Fibroblast of lung (primary cell): Measurements from ENCODE around the gene ZNF211.

Experiments used
- CTCF ChIP-seq, 2 donors: IDR thresholded peaks in 1 of 2; conservative IDR thresholded peaks in 1 of 2; 1 replicate in 1 of 2; 2 replicates in 1 of 2; pipeline ENCODE4 v1.5.1; 2011 to 2012; ENCODE audit warnings: low read length in 2 of 2, control low read depth in 1 of 2, inconsistent platforms in 1 of 2, low read depth in 1 of 2, mild to moderate bottlenecking in 1 of 2
- EZH2 ChIP-seq: IDR thresholded peaks from 2 replicates; pipeline ENCODE4 v1.5.1; 2012; ENCODE audit warnings: low read length, control low read depth, mild to moderate bottlenecking; ENCODE audit errors: missing control alignments

DNA sequence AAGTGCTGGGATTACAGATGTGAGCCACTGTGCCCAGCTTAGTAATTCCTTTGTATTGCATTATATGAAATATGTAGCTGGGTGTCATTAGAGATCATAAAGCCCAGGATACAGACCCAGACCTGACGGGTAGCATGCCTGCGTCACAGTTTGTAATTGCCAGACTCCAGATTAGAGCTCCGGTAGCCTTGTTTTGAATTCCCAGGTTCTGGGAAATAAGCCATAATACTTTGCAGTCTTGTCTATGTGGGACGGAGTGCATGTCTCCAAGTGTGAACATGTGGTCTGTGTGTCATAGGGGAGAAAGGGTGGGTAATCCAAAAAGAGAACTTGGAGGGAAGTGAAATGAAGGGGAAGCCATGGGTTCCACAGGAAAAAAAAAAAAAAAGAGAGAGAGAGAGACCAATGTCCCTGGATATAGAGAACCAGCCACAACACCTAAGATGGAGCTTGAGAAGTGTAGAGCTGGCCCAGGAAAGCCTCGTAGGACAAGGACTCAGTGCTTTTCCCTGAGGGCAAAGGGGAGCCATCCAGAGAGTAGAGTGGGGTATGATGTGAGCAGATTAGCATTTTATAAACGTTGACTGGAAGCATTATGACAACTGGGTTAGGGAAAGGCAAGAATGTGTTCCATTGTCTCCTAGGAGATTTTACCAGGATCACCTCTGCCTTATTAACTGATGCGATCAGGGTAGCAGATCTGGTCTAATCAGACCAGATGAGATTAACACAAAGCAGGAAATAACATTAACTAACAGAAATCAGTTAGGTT is 38.3 kb downstream of the ZNF211 start:
- TF ChIP-seq CTCF (conservative IDR thresholded peaks at IDR 0.05 in 1 of 2, IDR thresholded peaks at IDR 0.05 in 1 of 2; ENCODE audit: low read depth in 1 of 2, low read length in 2 of 2) (no peak), EZH2 (no peak)
